Astrocyte of the cerebellum (primary cell): ENCODE data around the gene AGAP9.
"Not testable (repeated sequence)": the region's sequence is repeated elsewhere in the genome, so short reads cannot be mapped to it uniquely, and the experiment has no call there.

Experiments used
- DNase-seq: peaks from one replicate; pipeline ENCODE4 v3.0.0-alpha.2; 2011; ENCODE audit warnings: low read depth
- H3K4me3 ChIP-seq: 2 replicates; pipeline ENCODE4 v1.5.1; 2011; ENCODE audit warnings: mild to moderate bottlenecking, low read depth, low read length, moderate library complexity
- CTCF ChIP-seq: IDR thresholded peaks from 2 replicates; pipeline ENCODE4 v1.5.1; 2012; ENCODE audit warnings: low read length, low read depth, moderate library complexity, mild to moderate bottlenecking; ENCODE audit errors: missing control alignments
- in situ Hi-C: cut with HindIII; loops from 2 replicates; pipeline ENCODE4 v1.10.0; 2017; ENCODE audit warnings: low sequenced_read_pairs

AGAP9 gene

GRCh38 chr10:47457528-47457820 is 66.0 kb downstream of the AGAP9 start:
- in situ Hi-C loops = no loop called here
- no peak overlapping the region for H3K4me3 ChIP-seq
- no peak for DNase-seq

GRCh38 chr10:47456794-47457527 is 66.5 kb downstream of the AGAP9 start:
- in situ Hi-C loops = no loop called here
- no peak overlapping the region for H3K4me3 ChIP-seq
- no peak for DNase-seq
- TF ChIP-seq CTCF = no peak

More at GRCh38 chr10:47457528-47457820, 66.0 kb downstream of the AGAP9 start:
- no peak for TF ChIP-seq CTCF

- no peak for TF ChIP-seq CTCF
- in situ Hi-C loops = no loop called here
- no peak for DNase-seq
Observed at GRCh38 chr10:47456079-47456785, 67.2 kb downstream of the AGAP9 start.

GRCh38 chr10:47455350-47456078 is 67.9 kb downstream of the AGAP9 start:
- in situ Hi-C loops, H3K4me3 ChIP-seq, DNase-seq: not testable (repeated sequence)

More at GRCh38 chr10:47456079-47456785, 67.2 kb downstream of the AGAP9 start:
- no peak overlapping the region for H3K4me3 ChIP-seq

GRCh38 chr10:47454780-47455058 is 68.7 kb downstream of the AGAP9 start:
- no peak for TF ChIP-seq CTCF
- in situ Hi-C loops = no loop called here

GRCh38 chr10:47454008-47454779 is 69.2 kb downstream of the AGAP9 start:
- no peak for DNase-seq
- no peak overlapping the region for H3K4me3 ChIP-seq
- in situ Hi-C loops = no loop called here
- TF ChIP-seq CTCF = no peak

More at GRCh38 chr10:47454780-47455058, 68.7 kb downstream of the AGAP9 start:
- H3K4me3 ChIP-seq = no peak overlapping the region
- no peak for DNase-seq
